ENCODE measurements around the gene SULT1C4.

DNA sequence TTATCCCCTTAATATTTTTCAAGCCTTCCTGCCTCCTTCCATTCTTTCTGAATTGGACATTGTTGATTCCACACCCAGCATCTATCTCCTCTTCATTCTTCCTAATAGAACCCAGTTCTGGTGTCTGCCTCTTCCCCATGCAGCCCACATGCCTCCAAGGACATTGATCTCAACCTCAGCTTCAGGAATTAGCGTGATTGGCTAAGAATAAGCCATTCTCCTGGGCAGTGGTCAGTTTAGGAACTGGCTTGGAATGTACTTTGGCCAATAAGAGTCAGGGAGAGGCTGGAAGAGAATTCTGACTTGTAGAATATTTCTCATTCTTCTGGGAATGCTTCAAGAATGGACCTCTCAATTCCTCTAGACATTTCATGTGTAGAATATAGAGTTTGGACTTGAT lies 45.3 kb downstream of the SULT1C4 start:
- TF ChIP-seq, protein P1, sequence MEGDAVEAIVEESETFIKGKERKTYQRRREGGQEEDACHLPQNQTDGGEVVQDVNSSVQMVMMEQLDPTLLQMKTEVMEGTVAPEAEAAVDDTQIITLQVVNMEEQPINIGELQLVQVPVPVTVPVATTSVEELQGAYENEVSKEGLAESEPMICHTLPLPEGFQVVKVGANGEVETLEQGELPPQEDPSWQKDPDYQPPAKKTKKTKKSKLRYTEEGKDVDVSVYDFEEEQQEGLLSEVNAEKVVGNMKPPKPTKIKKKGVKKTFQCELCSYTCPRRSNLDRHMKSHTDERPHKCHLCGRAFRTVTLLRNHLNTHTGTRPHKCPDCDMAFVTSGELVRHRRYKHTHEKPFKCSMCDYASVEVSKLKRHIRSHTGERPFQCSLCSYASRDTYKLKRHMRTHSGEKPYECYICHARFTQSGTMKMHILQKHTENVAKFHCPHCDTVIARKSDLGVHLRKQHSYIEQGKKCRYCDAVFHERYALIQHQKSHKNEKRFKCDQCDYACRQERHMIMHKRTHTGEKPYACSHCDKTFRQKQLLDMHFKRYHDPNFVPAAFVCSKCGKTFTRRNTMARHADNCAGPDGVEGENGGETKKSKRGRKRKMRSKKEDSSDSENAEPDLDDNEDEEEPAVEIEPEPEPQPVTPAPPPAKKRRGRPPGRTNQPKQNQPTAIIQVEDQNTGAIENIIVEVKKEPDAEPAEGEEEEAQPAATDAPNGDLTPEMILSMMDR (conservative IDR thresholded peaks at IDR 0.05; ENCODE audit: low read length): no peak
- TF ChIP-seq EZH2phosphoT487 (IDR thresholded peaks at IDR 0.05; ENCODE audit: borderline replicate concordance, low read depth, low read length): no peak
